GM12878 (cell line): ENCODE measurements around the gene CHRDL2. TPM values are rescaled to one million over a fixed set of nuclear protein-coding genes. Genes with fewer than 3 reads are reported as not detected.

Experiments
- ATAC-seq: fragments of 200-7000 bp; cut with Tn5 transposase; 3 replicates; pipeline ENCODE4 v1.9.1; 2020; ENCODE audit warnings: mild to moderate bottlenecking, moderate library complexity
- BruUV-seq: library from RNA; stranded (reverse); fragments of 400-500 nt; replicated peaks from 2 replicates; lab custom pipeline; 2021; lab: Mats Ljungman, UMichigan
- CTCF ChIA-PET: fragments of 300-600 bp; sonication (Branson Sonifier 250); formaldehyde crosslinking; extraction: SDS; loops from one replicate; lab custom pipeline; 2021; ENCODE audit warnings: inconsistent platforms; lab: Yijun Ruan, JAX
- POLR2A ChIA-PET: fragments of 350-600 bp; formaldehyde crosslinking; extraction: SDS; loops from one replicate; lab custom pipeline; 2021; ENCODE audit warnings: inconsistent platforms; lab: Charles Lee
- RAD21 ChIA-PET: fragments of 300-600 bp; sonication (Branson Sonifier 250); formaldehyde crosslinking; loops from one replicate; lab custom pipeline; 2023; ENCODE audit warnings: antibody characterized with exemption; ENCODE audit not compliant: unreplicated experiment; lab: Charles Lee
- SMC1A ChIA-PET: fragments of 300-600 bp; sonication (Branson Sonifier 250); formaldehyde crosslinking; loops from one replicate; lab custom pipeline; 2023; ENCODE audit not compliant: unreplicated experiment, uncharacterized antibody; lab: Charles Lee
- DNase-seq: peaks from one replicate; pipeline ENCODE4 v3.0.0-alpha.2; 2011; ENCODE audit warnings: low read depth, low spot score
- FAIRE-seq: peaks from 3 replicates; lab custom pipeline; 2011; peaks lifted over from hg19 to GRCh38; lab: Jason Lieb, UNC
- H2AFZ ChIP-seq: 2 replicates; pipeline ENCODE4 v1.6.0; 2011; ENCODE audit warnings: low read depth, low read length, control low read depth; ENCODE audit not compliant: control insufficient read depth
- H3K27ac ChIP-seq: 2 replicates; pipeline ENCODE4 v1.5.1; 2011; ENCODE audit warnings: control low read depth; ENCODE audit not compliant: control insufficient read depth, insufficient read depth
- H3K27me3 ChIP-seq, 2 experiments: replicated peaks in 1 of 2; 2 replicates each; pipeline versions ENCODE4 v1.6.0 to v1.6.1; 2011; ENCODE audit warnings: low read length in 1 of 2; ENCODE audit not compliant: control insufficient read depth in 2 of 2, insufficient read depth in 2 of 2
- H3K36me3 ChIP-seq, 2 experiments: 2 replicates each; pipeline ENCODE4 v1.5.1; 2011; ENCODE audit warnings: low read length in 1 of 2; ENCODE audit not compliant: control insufficient read depth in 2 of 2, insufficient read depth in 2 of 2
- H3K4me1 ChIP-seq: 2 replicates; pipeline ENCODE4 v1.6.1; 2011; ENCODE audit warnings: mild to moderate bottlenecking, low read length, moderate library complexity, mixed read lengths; ENCODE audit not compliant: control insufficient read depth, insufficient read depth
- H3K4me2 ChIP-seq: 2 replicates; pipeline ENCODE4 v1.6.0; 2011; ENCODE audit warnings: control low read depth; ENCODE audit not compliant: control insufficient read depth, insufficient read depth
- H3K4me3 ChIP-seq: fragments of 200-600 bp; sonication (generic); 2 replicates; pipeline ENCODE4 v1.5.1; 2016
- H3K79me2 ChIP-seq: 2 replicates; pipeline ENCODE4 v1.6.0; 2011; ENCODE audit warnings: low read length; ENCODE audit not compliant: control insufficient read depth, insufficient read depth
- H3K9ac ChIP-seq: 2 replicates; pipeline ENCODE4 v1.8.0; 2011; ENCODE audit warnings: low read length, control low read depth, mixed read lengths; ENCODE audit not compliant: control insufficient read depth, insufficient read depth
- H3K9me3 ChIP-seq: replicated peaks from 3 replicates; pipeline ENCODE4 v1.5.1; 2011; ENCODE audit warnings: mild to moderate bottlenecking, low read length; ENCODE audit not compliant: control insufficient read depth, insufficient read depth
- H4K20me1 ChIP-seq: 2 replicates; pipeline ENCODE4 v1.6.0; 2011; ENCODE audit not compliant: control insufficient read depth, insufficient read depth
- BCLAF1 ChIP-seq: fragments of 450-650 bp; IDR thresholded peaks from 2 replicates; pipeline ENCODE4 v1.6.1; 2017; ENCODE audit warnings: antibody characterized with exemption, mild to moderate bottlenecking, moderate library complexity
- BMI1 ChIP-seq: fragments of 450-650 bp; IDR thresholded peaks from 2 replicates; pipeline ENCODE4 v1.6.1; 2016; ENCODE audit warnings: mild to moderate bottlenecking, moderate library complexity, borderline replicate concordance
- IRF4 ChIP-seq: IDR thresholded peaks from 2 replicates; pipeline ENCODE4 v1.6.1; 2011; ENCODE audit warnings: low read depth, low read length
- MTA3 ChIP-seq: IDR thresholded peaks from 2 replicates; pipeline ENCODE4 v1.6.1; 2012; ENCODE audit warnings: low read length, inconsistent platforms, borderline replicate concordance
- NBN ChIP-seq: fragments of 450-650 bp; IDR thresholded peaks from 2 replicates; pipeline ENCODE4 v1.6.1; 2016
- USF2 ChIP-seq: IDR thresholded peaks from 2 replicates; pipeline ENCODE4 v1.6.1; 2011; ENCODE audit warnings: low read depth, low read length, improper control_type of control experiment, borderline replicate concordance
- ZNF274 ChIP-seq: IDR thresholded peaks from one replicate; pipeline ENCODE4 v1.8.0; 2011; ENCODE audit not compliant: insufficient read length, insufficient read depth
- WGBS: methylation state at CpG from one replicate; pipeline ENCODE4 v1.1.6; 2016; ENCODE audit warnings: low lambda C conversion rate; ENCODE audit not compliant: insufficient replicate concordance, insufficient coverage; ENCODE audit errors: missing lambda C conversion rate; 5-methylcytosine and 5-hydroxymethylcytosine counted together
- in situ Hi-C: fragments of 300-500 bp; cut with MboI; formaldehyde crosslinking; loops from 9 replicates; pipeline ENCODE4 v1.14.3; 2018; ENCODE audit warnings: mixed read lengths
- intact Hi-C: fragments of 100-400 bp; cut with micrococcal nuclease; formaldehyde crosslinking; loops from one replicate; pipeline ENCODE4 v1.14.2; 2022; ENCODE audit not compliant: unreplicated experiment
- polyA plus RNA-seq, 11 experiments: library from polyadenylated mRNA; depleted of rRNA in 4 of 11; unstranded in 6 of 11; stranded (reverse) in 5 of 11; fragments of >200 nt; fragmentation: Nextera tagmentation in 4 of 11; fragmentation: Illumina TruSeq in 1 of 11; extraction: Ambion mirVana in 4 of 11; extraction: Trizol in 1 of 11; gene quantifications; 1 replicate in 1 of 11; 2 replicates in 10 of 11; pipeline versions ENCODE4 v1.2.1 to v1.2.3, GENCODE V29; 2011 to 2016; ENCODE audit warnings: inconsistent platforms in 2 of 11, missing spikeins in 2 of 11, low read depth in 1 of 11
- total RNA-seq, 4 experiments: library from RNA; depleted of rRNA in 3 of 4; stranded (reverse); fragments of >200 nt in 3 of 4; fragmentation: Illumina TruSeq in 1 of 4; extraction: Trizol in 1 of 4; gene quantifications; 2 replicates each; pipeline versions ENCODE4 v1.2.1 to v1.2.3, GENCODE V29; 2013 to 2021

The CHRDL2 gene
- total and polyA plus RNA-seq, 10 of the 15 experiments (the other 5 are each of a cell fraction or from before 2014, with no cell fraction given) = not detected

- intact Hi-C loops = no loop called here
- BruUV-seq = no TSS peak
- Histone ChIP-seq H3K27me3 (peaks cover 0 to 2% of the 10 kb centered on the region in 2 experiments; a peak in 1 of 4 replicates), H3K9ac (no peak overlapping the region), H3K9me3 (no peaks in the 10 kb centered on the region), H2AFZ (no peak overlapping the region), H3K27ac (no peak overlapping the region), H3K4me3 (no peak overlapping the region), H3K36me3 (no peaks in the 10 kb centered on the region), H3K4me1 (peaks cover 5% of the 10 kb centered on the region), H3K79me2 (peaks cover 3% of the 10 kb centered on the region), H3K4me2 (no peak overlapping the region), H4K20me1 (no peaks in the 10 kb centered on the region)
- 48% methylated on average over 4 of the region's 4 CpGs for WGBS
- ChIA-PET CTCF (interaction anchor here (0.6 to 2.4 kb wide), 3 partner anchors 18 to 853 kb away, joined by 3 to 7 read pairs (median 3); no protein-coding TSS in a partner anchor), RAD21 (no interaction called here), SMC1A (interaction anchor here (1.2 kb wide), 1 partner anchor 143 kb away, joined by 3 read pairs; no protein-coding TSS in a partner anchor), POLR2A (interaction anchor here (0.8 kb wide), 1 partner anchor 10 kb away, joined by 3 read pairs; no protein-coding TSS in a partner anchor)
- ATAC-seq = no peak
- no peak for DNase-seq
- no peak for FAIRE-seq
- TF ChIP-seq NBN = no peak
- no peak for TF ChIP-seq IRF4
- TF ChIP-seq BMI1 = no peak
- TF ChIP-seq BCLAF1 = no peak
- TF ChIP-seq ZNF274 = no peak
- TF ChIP-seq USF2 = no peak
- TF ChIP-seq MTA3 = no peak
- in situ Hi-C loops = no loop called here
Measured at GRCh38 chr11:74744277-74744676, 13.1 kb upstream of the CHRDL2 start.
